Nucleus accumbens (tissue), 56 donors: ENCODE data around the gene PARK7.
A peak's percentile ranks its signal among the peaks of the same experiment; 100 is the strongest.
"Not testable (repeated sequence)": the region's sequence is repeated elsewhere in the genome, so short reads cannot be mapped to it uniquely, and the experiment has no call there.

Experiments
- DNase-seq, 56 donors: peaks; one replicate each; lab custom pipeline; 2025; lab: John Stamatoyannopoulos, UW

PARK7 gene

DNA sequence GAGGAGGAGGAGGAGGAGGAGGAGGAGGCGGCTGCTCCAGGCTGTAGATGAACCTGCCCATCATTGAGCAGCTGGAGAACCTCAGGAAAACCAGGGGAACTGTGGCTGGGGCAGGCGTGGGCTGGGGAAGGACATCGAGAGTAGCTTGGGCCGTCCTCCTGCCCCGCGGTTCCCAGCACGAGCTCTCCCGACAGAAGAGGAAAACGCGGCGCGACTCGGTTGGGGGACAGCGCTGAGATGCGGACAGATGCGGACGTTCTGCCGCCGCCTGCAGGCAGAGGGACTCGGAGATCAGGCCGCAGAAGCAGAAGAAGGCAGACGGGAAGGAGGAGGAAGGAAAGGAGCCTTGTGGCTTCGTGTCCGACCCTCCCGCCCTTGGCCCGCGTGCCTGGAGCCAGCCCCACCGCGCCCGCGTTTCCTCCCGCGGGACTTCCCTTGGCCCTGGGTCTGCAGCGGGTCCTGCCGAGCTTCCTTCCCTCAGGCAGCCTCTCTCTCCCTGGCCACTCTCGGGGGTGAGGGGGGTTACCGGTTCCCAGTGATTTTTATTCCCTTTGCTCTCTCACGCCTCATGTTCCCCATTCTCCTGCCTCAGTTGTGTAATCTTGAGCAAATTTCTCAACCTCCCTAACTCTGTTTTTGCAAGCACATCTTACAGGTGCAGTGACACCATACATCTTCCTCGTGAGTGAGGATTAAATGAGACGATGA, 19.1 kb upstream of the PARK7 start:
- peak in 39 of 56 donors; percentile 1 to 63 (median 16) for DNase-seq

DNA sequence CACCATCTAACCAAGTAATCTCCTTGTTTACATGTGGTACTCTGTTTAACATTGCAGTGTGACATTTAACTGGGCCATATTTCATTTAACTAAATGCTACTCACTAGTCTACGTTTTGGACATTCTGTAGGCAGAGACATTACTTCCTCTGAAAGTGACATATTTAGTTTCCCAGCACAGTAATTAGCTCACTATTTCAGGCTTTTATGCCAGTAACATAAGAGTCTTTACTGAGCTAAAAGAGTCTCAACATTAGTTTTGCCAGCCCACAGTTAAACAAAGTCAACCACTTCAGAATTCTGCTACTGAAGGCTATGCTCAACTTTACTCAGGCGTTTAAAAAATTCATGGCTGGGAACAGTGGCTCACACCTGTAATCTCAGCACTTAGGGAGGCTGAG, 18.3 kb upstream of the PARK7 start:
- DNase-seq, result no peak

DNA sequence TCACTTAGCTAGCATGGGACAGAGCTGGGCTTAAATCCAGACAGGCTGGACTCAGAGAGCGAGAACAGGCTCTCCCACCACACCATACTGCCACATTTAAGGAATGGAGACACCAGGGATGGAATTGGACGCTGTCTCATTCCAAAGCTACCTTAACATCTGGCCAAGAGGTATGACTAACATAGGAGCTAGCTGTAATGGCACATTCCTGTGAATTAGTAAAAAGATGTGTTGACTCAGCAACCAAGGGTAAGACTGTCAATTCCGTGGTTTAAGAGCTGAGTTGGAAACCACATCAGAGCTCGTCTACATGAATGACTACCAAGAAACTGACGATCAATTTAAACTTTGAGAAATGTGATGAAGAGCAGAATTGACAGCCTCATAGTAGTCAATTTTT, 12.6 kb upstream of the PARK7 start:
- DNase-seq, result no peak

GRCh38 chr1:7952791-7953190, 8.7 kb upstream of the PARK7 start:
- not testable (repeated sequence) for DNase-seq

DNA sequence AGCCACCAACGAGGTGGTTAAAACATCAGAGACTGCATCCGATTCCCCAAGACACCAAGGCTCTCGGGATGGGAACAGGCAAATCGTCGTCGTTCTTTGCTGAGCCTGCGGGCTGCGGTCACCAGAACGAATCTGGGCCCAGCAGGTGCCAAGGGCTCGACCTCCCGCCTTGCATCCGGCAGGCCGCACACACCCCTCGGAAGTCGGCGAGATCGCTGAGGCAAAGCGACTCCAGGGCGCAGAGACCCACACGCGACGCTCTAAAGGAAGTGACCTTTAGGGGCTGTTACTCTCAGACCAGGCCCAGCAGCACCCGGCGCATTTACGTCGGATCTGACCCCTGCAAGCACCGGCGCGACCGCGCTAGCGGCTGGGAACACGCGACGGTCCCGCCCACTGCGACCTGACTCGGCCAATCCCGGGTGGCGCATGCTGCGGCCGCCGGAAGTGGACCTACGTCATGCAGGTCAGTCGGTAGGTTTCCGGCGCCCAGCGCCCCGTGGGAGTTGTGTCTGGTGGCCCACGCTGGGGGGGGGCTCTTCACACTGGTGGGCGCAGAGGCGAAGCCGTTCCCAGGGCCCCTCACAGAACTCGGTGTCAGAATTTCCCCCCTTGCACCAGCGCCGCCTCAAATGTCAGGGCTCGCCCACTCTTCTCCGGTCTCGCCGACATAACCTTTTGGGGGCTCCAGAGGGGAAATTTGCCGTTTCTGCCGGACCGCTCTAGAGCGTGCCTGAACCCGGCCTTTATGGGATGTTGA, 7.5 kb upstream of the PARK7 start:
- peak; percentile 74 to 99 (median 94) for DNase-seq

GRCh38 chr1:7954683-7955082, 6.8 kb upstream of the PARK7 start:
- DNase-seq, result no peak

DNA sequence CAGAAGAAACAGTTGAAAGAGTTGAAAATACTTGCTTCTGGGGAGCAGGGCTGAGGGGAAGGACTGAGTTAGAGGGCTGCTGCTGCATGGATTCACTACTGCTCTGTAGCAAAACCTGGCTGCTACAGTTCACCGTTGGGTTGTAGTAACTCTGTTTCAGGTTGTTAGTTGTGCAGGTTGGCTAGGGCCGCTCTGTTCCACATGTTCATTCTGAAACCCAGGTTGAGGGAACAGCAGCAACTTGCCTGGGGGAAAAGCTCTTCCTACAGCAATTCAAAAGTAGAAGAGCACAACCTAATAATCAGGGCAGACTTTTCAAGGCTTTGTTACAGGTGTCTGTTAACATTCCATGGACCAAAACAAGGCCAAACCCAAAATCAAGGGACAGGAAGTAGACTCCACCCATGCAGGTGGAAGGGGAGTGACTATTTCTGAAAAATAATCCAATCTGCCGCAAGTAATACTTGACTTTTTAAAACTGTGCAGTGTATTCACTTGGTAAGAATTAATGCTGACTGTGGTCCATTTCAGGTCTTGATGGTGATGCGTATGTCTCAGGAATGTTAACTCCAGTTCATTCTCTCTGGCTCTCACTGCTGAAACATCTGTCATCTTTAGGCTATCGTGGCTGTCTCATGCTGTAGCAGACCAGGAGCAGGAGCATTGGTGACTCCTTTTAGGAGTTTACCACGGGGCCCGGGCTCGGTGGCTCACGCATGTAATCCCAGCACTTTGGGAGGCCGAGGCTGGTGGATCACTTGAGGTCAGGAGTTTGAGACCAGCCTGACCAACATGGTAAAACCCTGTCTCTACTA, 5.1 kb upstream of the PARK7 start:
- DNase-seq, result no peak

DNA sequence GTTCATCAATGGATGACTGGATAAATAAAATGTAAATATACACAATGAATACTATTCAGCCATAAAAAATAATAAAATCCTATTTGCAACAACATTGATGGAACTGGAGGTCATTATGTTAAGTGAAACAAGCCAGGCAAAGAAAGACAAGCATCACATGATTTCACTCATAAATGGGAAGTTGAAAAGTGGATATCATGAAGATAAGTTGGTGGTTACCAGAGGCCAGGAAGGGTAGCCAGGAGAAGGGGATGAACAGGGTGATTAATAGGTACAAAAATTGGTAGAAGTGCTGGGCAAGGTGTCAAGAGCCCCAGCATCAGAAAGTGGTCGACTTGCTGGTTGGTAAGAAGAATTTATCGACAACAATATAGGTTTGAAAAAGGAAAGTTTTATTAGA, 1.3 kb upstream of the PARK7 start:
- DNase-seq, result no peak

- no peak for DNase-seq
Measured at GRCh38 chr1:7960867-7961215, 670 bp upstream of the PARK7 start.

DNA sequence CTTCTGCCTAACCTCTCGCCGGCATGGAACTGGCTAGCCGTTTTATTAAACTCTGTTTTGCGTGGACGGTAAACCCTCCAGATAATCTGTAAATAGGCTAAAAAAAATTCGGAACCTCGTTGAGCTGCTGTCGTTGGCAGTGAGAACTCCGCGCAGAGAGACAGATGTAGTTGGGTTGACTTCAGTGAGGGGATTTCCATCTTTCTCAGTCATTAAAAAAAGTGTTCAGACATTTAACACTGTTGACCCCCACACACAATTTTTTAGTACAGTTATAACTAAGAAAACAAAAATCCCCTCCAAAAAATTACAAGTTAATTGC, 464 bp downstream of the PARK7 start:
- DNase-seq, result no peak

- no peak for DNase-seq
Measured at GRCh38 chr1:7962636-7963377, 1.3 kb downstream of the PARK7 start.

DNA sequence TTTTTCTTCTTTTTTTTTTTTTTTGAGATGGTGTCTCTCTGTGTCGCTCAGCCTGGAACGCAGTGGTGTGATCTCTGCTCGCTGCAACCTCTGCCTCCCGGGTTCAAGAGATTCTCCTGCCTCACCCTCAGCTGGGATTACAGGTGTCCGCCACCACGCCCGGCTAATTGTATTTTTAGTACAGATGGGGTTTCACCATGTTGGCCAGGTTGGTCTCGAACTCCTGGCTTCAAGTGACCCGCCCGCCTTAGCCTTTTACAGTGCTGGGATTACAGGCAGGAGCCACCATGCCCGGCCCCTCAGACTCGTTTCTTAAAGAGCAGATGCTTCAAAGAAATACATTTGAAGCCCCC, 1.8 kb downstream of the PARK7 start:
- not testable (repeated sequence) for DNase-seq

DNA sequence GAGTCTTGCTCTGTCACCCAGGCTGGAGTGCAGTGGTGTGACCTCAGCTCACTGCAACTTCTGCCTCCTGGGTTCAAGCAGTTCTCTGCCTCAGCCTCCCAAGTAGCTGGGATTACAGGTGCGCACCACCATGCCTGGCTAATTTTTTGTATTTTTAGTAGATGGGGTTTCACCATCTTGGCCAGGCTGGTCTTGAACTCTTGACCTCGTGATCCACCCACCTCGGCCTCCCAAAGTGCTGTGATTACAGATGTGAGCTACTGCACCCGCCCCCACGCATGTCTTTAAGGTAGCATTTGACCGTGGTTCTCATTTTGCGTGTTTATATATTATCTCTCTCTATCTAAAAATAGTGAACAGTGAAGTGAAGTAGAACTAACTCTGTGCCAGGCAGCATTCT, 2.3 kb downstream of the PARK7 start:
- not testable (repeated sequence) for DNase-seq

DNA sequence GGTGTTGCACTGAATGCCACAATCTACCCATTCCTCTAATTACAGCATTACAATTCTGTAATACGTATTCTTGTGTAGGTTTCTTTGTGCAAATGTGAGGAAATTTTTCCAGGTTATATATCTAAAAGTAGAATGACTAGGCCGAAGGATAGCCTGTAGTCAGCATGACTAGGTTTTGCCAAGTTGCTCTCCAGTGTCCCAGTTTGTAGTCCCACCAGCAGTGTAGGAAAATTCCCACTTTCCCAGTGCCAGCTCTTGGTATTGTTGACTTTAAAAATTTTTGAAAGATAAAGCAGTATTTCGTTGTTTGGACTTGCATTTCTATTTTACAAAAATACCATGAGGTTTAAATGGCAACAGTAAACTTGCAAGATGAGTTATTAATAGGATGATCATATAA, 3.0 kb downstream of the PARK7 start:
- no peak for DNase-seq

DNA sequence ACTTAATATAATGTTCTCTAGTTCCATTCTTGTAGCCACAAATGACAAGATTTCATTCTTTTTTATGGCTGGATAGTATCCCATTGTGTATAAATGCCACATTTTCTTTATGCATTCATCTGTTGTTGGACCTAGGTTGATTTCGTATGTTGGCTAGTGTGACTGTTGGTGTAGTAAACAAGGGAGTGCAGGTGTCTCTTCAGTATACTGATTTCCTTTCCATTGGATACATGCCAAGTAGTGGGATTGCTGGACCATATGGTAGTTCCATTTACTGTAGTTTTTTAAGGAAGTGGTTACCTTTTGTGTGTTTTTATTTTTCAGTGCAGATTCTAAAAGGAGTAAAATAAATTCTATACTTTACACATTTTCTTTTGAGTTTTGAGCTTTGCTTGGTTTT, 5.7 kb downstream of the PARK7 start:
- DNase-seq, result no peak

GRCh38 chr1:7967651-7968050, 6.1 kb downstream of the PARK7 start:
- no peak for DNase-seq

- DNase-seq, result no peak
Measured at GRCh38 chr1:7970246-7970645, 8.7 kb downstream of the PARK7 start.

- DNase-seq, result no peak
Measured at GRCh38 chr1:7971024-7971423, 9.5 kb downstream of the PARK7 start.

GRCh38 chr1:7972285-7972684, 10.8 kb downstream of the PARK7 start:
- DNase-seq, result no peak

- DNase-seq, result no peak
Measured at GRCh38 chr1:7973086-7973485, 11.6 kb downstream of the PARK7 start.
